ENCODE data around the gene CASZ1. TPM values are rescaled to one million over a fixed set of nuclear protein-coding genes. Genes with fewer than 3 reads are reported as not detected.

Gene CASZ1
- total and polyA plus RNA-seq, 2 donors (not counting 3 experiments of a cell fraction or from before 2014, with no cell fraction given) = 1.5 to 5.2 TPM

DNA sequence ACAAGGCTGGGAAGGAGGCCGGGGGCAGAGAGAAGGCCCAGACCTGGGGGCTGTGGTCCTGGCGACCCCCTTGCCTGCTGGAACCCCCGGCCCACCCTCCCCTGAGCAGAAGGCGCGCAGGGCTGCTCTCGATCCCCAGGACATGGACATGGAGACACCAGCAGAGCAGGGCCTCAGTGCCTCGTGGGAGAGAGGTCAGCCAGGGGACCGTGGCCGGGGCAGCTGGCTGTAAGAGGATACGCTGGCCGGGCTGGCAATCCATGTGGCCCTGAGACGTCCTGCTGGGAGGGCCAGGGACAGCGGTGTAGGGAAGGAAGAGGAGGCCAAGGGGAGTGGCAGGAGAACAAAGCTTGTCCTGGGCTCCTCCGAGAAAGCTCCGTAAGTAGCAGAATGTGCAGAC lies 132.2 kb downstream of the CASZ1 start:
- Histone ChIP-seq H4K20me1 (replicated peaks; ENCODE audit: control insufficient read depth, extremely low read depth, insufficient read depth, low read length) (no peaks in the 10 kb centered on the region), H3K79me2 (ENCODE audit: control insufficient read depth, insufficient read depth, low read length) (no peaks in the 10 kb centered on the region), H3K9ac (replicated peaks; ENCODE audit: extremely low read depth, insufficient read depth, low read length) (no peak overlapping the region), H3K4me2 (ENCODE audit: insufficient read depth, low read length) (no peak overlapping the region), H3K9me1 (replicated peaks; ENCODE audit: control insufficient read depth, extremely low read depth, insufficient read depth, low read length) (no peaks in the 10 kb centered on the region), H3K4me3 (replicated peaks in 1 of 3; ENCODE audit: insufficient read depth in 1 of 3, low read depth in 1 of 3, low read length in 3 of 3) (no peak overlapping the region), H2AFZ (ENCODE audit: low read depth, low read length) (no peak overlapping the region), H3K27me3 (ENCODE audit: control insufficient read depth in 2 of 2, insufficient read depth in 2 of 2, low read length in 2 of 2) (no peaks in the 10 kb centered on the region), H3K4me1 (ENCODE audit: control insufficient read depth, extremely low read depth, insufficient read depth, low read length) (no peaks in the 10 kb centered on the region), H3K36me3 (ENCODE audit: control insufficient read depth in 2 of 2, extremely low read depth in 1 of 2, insufficient read depth in 2 of 2, low read length in 2 of 2) (no peaks in the 10 kb centered on the region), H3K9me3 (replicated peaks; ENCODE audit: control insufficient read depth, insufficient read depth, low read length) (no peaks in the 10 kb centered on the region), H3K27ac (ENCODE audit: insufficient read depth, low read depth, low read length) (no peak overlapping the region)
- intact Hi-C loops (cut with micrococcal nuclease) = no loop called here
- FAIRE-seq = no peak
- no TSS peak for BruUV-seq (replicated peaks)
- ChIA-PET CTCF (no interaction called here), POLR2A (no interaction called here)
- no peak for DNase-seq (ENCODE audit: low read depth, low spot score)
- dilution Hi-C loops (cut with MboI; ENCODE audit: extremely low pct_ligation_motif_present, low sequenced_read_pairs) = no loop called here
- TF ChIP-seq, protein P1, sequence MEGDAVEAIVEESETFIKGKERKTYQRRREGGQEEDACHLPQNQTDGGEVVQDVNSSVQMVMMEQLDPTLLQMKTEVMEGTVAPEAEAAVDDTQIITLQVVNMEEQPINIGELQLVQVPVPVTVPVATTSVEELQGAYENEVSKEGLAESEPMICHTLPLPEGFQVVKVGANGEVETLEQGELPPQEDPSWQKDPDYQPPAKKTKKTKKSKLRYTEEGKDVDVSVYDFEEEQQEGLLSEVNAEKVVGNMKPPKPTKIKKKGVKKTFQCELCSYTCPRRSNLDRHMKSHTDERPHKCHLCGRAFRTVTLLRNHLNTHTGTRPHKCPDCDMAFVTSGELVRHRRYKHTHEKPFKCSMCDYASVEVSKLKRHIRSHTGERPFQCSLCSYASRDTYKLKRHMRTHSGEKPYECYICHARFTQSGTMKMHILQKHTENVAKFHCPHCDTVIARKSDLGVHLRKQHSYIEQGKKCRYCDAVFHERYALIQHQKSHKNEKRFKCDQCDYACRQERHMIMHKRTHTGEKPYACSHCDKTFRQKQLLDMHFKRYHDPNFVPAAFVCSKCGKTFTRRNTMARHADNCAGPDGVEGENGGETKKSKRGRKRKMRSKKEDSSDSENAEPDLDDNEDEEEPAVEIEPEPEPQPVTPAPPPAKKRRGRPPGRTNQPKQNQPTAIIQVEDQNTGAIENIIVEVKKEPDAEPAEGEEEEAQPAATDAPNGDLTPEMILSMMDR (IDR thresholded peaks at IDR 0.05; ENCODE audit: extremely low read depth in 1 of 2, insufficient read depth in 1 of 2, low read depth in 1 of 2, low read length in 2 of 2) = no peak
- TF ChIP-seq EZH2 (IDR thresholded peaks at IDR 0.05; ENCODE audit: borderline replicate concordance, low read depth, low read length, severe bottlenecking) (no peak), FOS (IDR thresholded peaks at IDR 0.05; ENCODE audit: borderline replicate concordance, insufficient read depth, low read length) (no peak), POLR2AphosphoS5 (IDR thresholded peaks at IDR 0.05; ENCODE audit: insufficient read depth, low read depth, low read length) (no peak), JUN (IDR thresholded peaks at IDR 0.05; ENCODE audit: borderline replicate concordance, insufficient read depth, insufficient read length, low read depth) (no peak), MYC (IDR thresholded peaks at IDR 0.05; ENCODE audit: low read depth, low read length) (no peak), POLR2A (IDR thresholded peaks at IDR 0.05; ENCODE audit: low read depth, low read length) (no peak)
- TF ChIP-seq, protein P2, sequence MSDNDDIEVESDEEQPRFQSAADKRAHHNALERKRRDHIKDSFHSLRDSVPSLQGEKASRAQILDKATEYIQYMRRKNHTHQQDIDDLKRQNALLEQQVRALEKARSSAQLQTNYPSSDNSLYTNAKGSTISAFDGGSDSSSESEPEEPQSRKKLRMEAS (IDR thresholded peaks at IDR 0.05; ENCODE audit: insufficient read depth, insufficient read length) = no peak
